Activated CD4-positive, alpha-beta T cell treated with anti-CD3 and anti-CD28 coated beads, Interleukin-2, amount 10 ng/mL, durations not matched to agents 7 days and 5 days (primary cell): Measurements from ENCODE around the gene MCOLN2. TPM values are rescaled to one million over a fixed set of nuclear protein-coding genes. Genes with fewer than 3 reads are reported as not detected.
"Not testable (repeated sequence)": the region's sequence is repeated elsewhere in the genome, so short reads cannot be mapped to it uniquely, and the experiment has no call there.

Source experiments
- CTCF ChIA-PET: fragments of 350-600 bp; sonication (Branson Sonifier 250); formaldehyde crosslinking; loops from one replicate; lab custom pipeline; 2021; ENCODE audit warnings: antibody characterized with exemption; lab: Charles Lee
- POLR2A ChIA-PET: fragments of 350-600 bp; sonication (Branson Sonifier 250); formaldehyde crosslinking; loops from one replicate; lab custom pipeline; 2021; ENCODE audit warnings: antibody characterized with exemption; lab: Charles Lee
- DNase-seq: peaks from one replicate; pipeline ENCODE4 v3.0.0-alpha.2; 2020
- H3K27ac Mint-ChIP-seq: one replicate; pipeline ENCODE4 v1.8.0; 2021; ENCODE audit warnings: mild to moderate bottlenecking, moderate library complexity, mixed read lengths
- H3K27me3 Mint-ChIP-seq: one replicate; pipeline ENCODE4 v1.8.0; 2021; ENCODE audit warnings: mixed read lengths
- H3K36me3 Mint-ChIP-seq: one replicate; pipeline ENCODE4 v1.8.0; 2021; ENCODE audit warnings: low read depth, mixed read lengths
- H3K4me1 Mint-ChIP-seq: one replicate; pipeline ENCODE4 v1.8.0; 2021; ENCODE audit warnings: mixed read lengths
- H3K4me3 Mint-ChIP-seq: one replicate; pipeline ENCODE4 v1.8.0; 2021; ENCODE audit warnings: mild to moderate bottlenecking, moderate library complexity, mixed read lengths
- H3K9me3 Mint-ChIP-seq: one replicate; pipeline ENCODE4 v1.8.0; 2021; ENCODE audit warnings: mixed read lengths
- total RNA-seq, 2 experiments: library from RNA; stranded (reverse); gene quantifications; one replicate each; pipeline ENCODE4 v1.2.3, GENCODE V29; 2021

MCOLN2 gene
- total RNA-seq, 2 experiments from 2014 or later: 15.0 to 15.4 TPM

- peak; percentile 21 for DNase-seq
- H3K27ac Mint-ChIP-seq: peak overlapping the region; percentile 85
- H3K27me3 Mint-ChIP-seq: peaks cover 43% of the 10 kb centered on the region
- peaks cover 55% of the 10 kb centered on the region for H3K9me3 Mint-ChIP-seq
- H3K4me3 Mint-ChIP-seq: peak overlapping the region; percentile 9
- POLR2A ChIA-PET: not testable (repeated sequence)
- CTCF ChIA-PET: interaction anchor here (0.6 to 1.7 kb wide), 3 partner anchors 11 to 61 kb away, joined by 3 read pairs; no protein-coding TSS in a partner anchor
- peaks cover 46% of the 10 kb centered on the region for H3K36me3 Mint-ChIP-seq
- H3K4me1 Mint-ChIP-seq: peaks cover 30% of the 10 kb centered on the region
Measured at GRCh38 chr1:85005641-85006040, 8.7 kb upstream of the MCOLN2 start.

GRCh38 chr1:85001742-85002141 lies 4.8 kb upstream of the MCOLN2 start:
- Mint-ChIP-seq H3K9me3 (peaks cover 28% of the 10 kb centered on the region), H3K36me3 (peaks cover 34% of the 10 kb centered on the region), H3K27me3 (peaks cover 48% of the 10 kb centered on the region), H3K4me3 (no peak overlapping the region), H3K27ac (no peak overlapping the region), H3K4me1 (peaks cover 48% of the 10 kb centered on the region)
- ChIA-PET POLR2A (no interaction called here), CTCF (interaction anchor here (0.8 to 2.4 kb wide), 2 partner anchors 27 to 57 kb away, joined by 3 to 10 read pairs; no protein-coding TSS in a partner anchor)
- DNase-seq: no peak

GRCh38 chr1:84998642-84999280 lies 1.8 kb upstream of the MCOLN2 start:
- POLR2A ChIA-PET: no interaction called here
- H3K4me3 Mint-ChIP-seq: peak overlapping the region; percentile 75
- H3K27me3 Mint-ChIP-seq: peaks cover 46% of the 10 kb centered on the region
- peaks cover 7% of the 10 kb centered on the region for H3K9me3 Mint-ChIP-seq
- peak; percentile 62 for DNase-seq
- peak overlapping the region; percentile 81 for H3K27ac Mint-ChIP-seq
- CTCF ChIA-PET: interaction anchor here (1.3 kb wide), 1 partner anchor 54 kb away, joined by 4 read pairs; no protein-coding TSS in a partner anchor
- peaks cover 21% of the 10 kb centered on the region for H3K36me3 Mint-ChIP-seq
- peaks cover 50% of the 10 kb centered on the region for H3K4me1 Mint-ChIP-seq

- Mint-ChIP-seq H3K9me3 (peaks cover 2% of the 10 kb centered on the region), H3K4me1 (peaks cover 52% of the 10 kb centered on the region), H3K36me3 (peaks cover 16% of the 10 kb centered on the region), H3K27ac (peak overlapping the region; percentile 82), H3K27me3 (peaks cover 40% of the 10 kb centered on the region), H3K4me3 (peak overlapping the region; percentile 75)
- CTCF ChIA-PET: interaction anchor here (1.3 kb wide), 1 partner anchor 53 kb away, joined by 4 read pairs; no protein-coding TSS in a partner anchor
- POLR2A ChIA-PET: no interaction called here
- no peak for DNase-seq
Measured at GRCh38 chr1:84997667-84998600, 1.0 kb upstream of the MCOLN2 start.

GRCh38 chr1:84995484-84996334 lies 1.2 kb downstream of the MCOLN2 start:
- no peaks in the 10 kb centered on the region for H3K9me3 Mint-ChIP-seq
- no peak for DNase-seq
- H3K4me1 Mint-ChIP-seq: peaks cover 58% of the 10 kb centered on the region
- H3K4me3 Mint-ChIP-seq: peak overlapping the region; percentile 69
- H3K36me3 Mint-ChIP-seq: peaks cover 12% of the 10 kb centered on the region
- ChIA-PET POLR2A (no interaction called here), CTCF (interaction anchor here (0.7 to 3.0 kb wide), 5 partner anchors 51 to 1303 kb away, joined by 3 to 13 read pairs (median 5); partner anchors contain the start of gene C1orf52)
- peak overlapping the region; percentile 71 for H3K27ac Mint-ChIP-seq
- H3K27me3 Mint-ChIP-seq: peaks cover 24% of the 10 kb centered on the region

GRCh38 chr1:84991097-84991920 lies 5.6 kb downstream of the MCOLN2 start:
- Mint-ChIP-seq H3K27ac (peak overlapping the region; percentile 9), H3K36me3 (peaks cover 16% of the 10 kb centered on the region), H3K4me3 (no peak overlapping the region), H3K9me3 (no peaks in the 10 kb centered on the region), H3K4me1 (peaks cover 46% of the 10 kb centered on the region), H3K27me3 (no peaks in the 10 kb centered on the region)
- ChIA-PET POLR2A (no interaction called here), CTCF (interaction anchor here (0.9 to 2.3 kb wide), 5 partner anchors 9 to 53 kb away, joined by 4 to 5 read pairs (median 4); no protein-coding TSS in a partner anchor)
- no peak for DNase-seq

GRCh38 chr1:84988588-84988987 lies 8.3 kb downstream of the MCOLN2 start:
- Mint-ChIP-seq H3K4me1 (peaks cover 38% of the 10 kb centered on the region), H3K4me3 (peak overlapping the region; percentile 7), H3K27ac (peak overlapping the region; percentile 72), H3K9me3 (no peaks in the 10 kb centered on the region), H3K27me3 (no peaks in the 10 kb centered on the region), H3K36me3 (peaks cover 23% of the 10 kb centered on the region)
- POLR2A ChIA-PET: no interaction called here
- CTCF ChIA-PET: no interaction called here
- DNase-seq: no peak

GRCh38 chr1:84986561-84986960 lies 10.4 kb downstream of the MCOLN2 start:
- H3K27me3 Mint-ChIP-seq, CTCF ChIA-PET, H3K9me3 Mint-ChIP-seq, POLR2A ChIA-PET, DNase-seq, H3K4me3 Mint-ChIP-seq: not testable (repeated sequence)
- peak overlapping the region; percentile 21 for H3K27ac Mint-ChIP-seq
- peaks cover 23% of the 10 kb centered on the region for H3K36me3 Mint-ChIP-seq
- H3K4me1 Mint-ChIP-seq: peaks cover 27% of the 10 kb centered on the region

GRCh38 chr1:84985365-84985764 lies 11.5 kb downstream of the MCOLN2 start:
- CTCF ChIA-PET: interaction anchor here (0.6 to 1.4 kb wide), 2 partner anchors 26 to 57 kb away, joined by 3 read pairs; no protein-coding TSS in a partner anchor
- no peak for DNase-seq
- H3K4me1 Mint-ChIP-seq: peaks cover 23% of the 10 kb centered on the region
- no peak overlapping the region for H3K27ac Mint-ChIP-seq
- POLR2A ChIA-PET: no interaction called here
- no peak overlapping the region for H3K4me3 Mint-ChIP-seq
- peaks cover 2% of the 10 kb centered on the region for H3K27me3 Mint-ChIP-seq
- peaks cover 7% of the 10 kb centered on the region for H3K9me3 Mint-ChIP-seq
- H3K36me3 Mint-ChIP-seq: peaks cover 23% of the 10 kb centered on the region

GRCh38 chr1:84982395-84982794 lies 14.5 kb downstream of the MCOLN2 start:
- ChIA-PET POLR2A (no interaction called here), CTCF (interaction anchor here (1.4 kb wide), 1 partner anchor 9 kb away, joined by 4 read pairs; no protein-coding TSS in a partner anchor)
- peaks cover 9% of the 10 kb centered on the region for H3K27me3 Mint-ChIP-seq
- peaks cover 12% of the 10 kb centered on the region for H3K9me3 Mint-ChIP-seq
- no peak overlapping the region for H3K27ac Mint-ChIP-seq
- no peak overlapping the region for H3K4me3 Mint-ChIP-seq
- peaks cover 33% of the 10 kb centered on the region for H3K36me3 Mint-ChIP-seq
- DNase-seq: no peak
- H3K4me1 Mint-ChIP-seq: peaks cover 17% of the 10 kb centered on the region

- peaks cover 54% of the 10 kb centered on the region for H3K4me1 Mint-ChIP-seq
- peaks cover 7% of the 10 kb centered on the region for H3K9me3 Mint-ChIP-seq
- H3K27me3 Mint-ChIP-seq: peaks cover 4% of the 10 kb centered on the region
- ChIA-PET CTCF (interaction anchor here (0.7 to 1.3 kb wide), 2 partner anchors 27 to 31 kb away, joined by 3 to 4 read pairs; no protein-coding TSS in a partner anchor), POLR2A (no interaction called here)
- H3K36me3 Mint-ChIP-seq: peaks cover 29% of the 10 kb centered on the region
- H3K27ac Mint-ChIP-seq: peak overlapping the region; percentile 50
- DNase-seq: no peak
- H3K4me3 Mint-ChIP-seq: no peak overlapping the region
Measured at GRCh38 chr1:84975035-84975434, 21.9 kb downstream of the MCOLN2 start.
